HG02981 (cell line): Measurements from ENCODE around the gene MAP3K19.
A peak's percentile ranks its signal among the peaks of the same experiment; 100 is the strongest.
"Not testable (repeated sequence)": the region's sequence is repeated elsewhere in the genome, so short reads cannot be mapped to it uniquely, and the experiment has no call there.

Experiments used
- ATAC-seq: cut with Tn5 transposase; IDR thresholded peaks from one replicate; pipeline ENCODE4 v1.9.1; 2021; ENCODE audit warnings: mild to moderate bottlenecking, moderate library complexity; ENCODE audit not compliant: unreplicated experiment

MAP3K19 gene

GRCh38 chr2:134988994-134989605 lies 58.1 kb downstream of the MAP3K19 start:
- ATAC-seq, result no peak

- ATAC-seq, result no peak
Observed at GRCh38 chr2:134985061-134985460, 62.2 kb downstream of the MAP3K19 start.

- ATAC-seq, result no peak
Observed at GRCh38 chr2:134982603-134983002, 64.6 kb downstream of the MAP3K19 start.

GRCh38 chr2:134980639-134981038 lies 66.6 kb downstream of the MAP3K19 start:
- no peak for ATAC-seq

GRCh38 chr2:134979221-134979620 lies 68.0 kb downstream of the MAP3K19 start:
- no peak for ATAC-seq

GRCh38 chr2:134977104-134977503 lies 70.1 kb downstream of the MAP3K19 start:
- not testable (repeated sequence) for ATAC-seq

- ATAC-seq, result no peak
Observed at GRCh38 chr2:134976074-134976702, 71.1 kb downstream of the MAP3K19 start.

- no peak for ATAC-seq
Observed at GRCh38 chr2:134975281-134976009, 71.8 kb downstream of the MAP3K19 start.

GRCh38 chr2:134973241-134974138 lies 73.8 kb downstream of the MAP3K19 start:
- ATAC-seq, result no peak

- not testable (repeated sequence) for ATAC-seq
Observed at GRCh38 chr2:134967166-134967565, 80.1 kb downstream of the MAP3K19 start.

GRCh38 chr2:134957477-134957876 lies 89.8 kb downstream of the MAP3K19 start:
- ATAC-seq, result no peak

GRCh38 chr2:134955744-134956143 lies 91.5 kb downstream of the MAP3K19 start:
- no peak for ATAC-seq

- no peak for ATAC-seq
Observed at GRCh38 chr2:134954065-134954464, 93.2 kb downstream of the MAP3K19 start.

- no peak for ATAC-seq
Observed at GRCh38 chr2:134952608-134953007, 94.6 kb downstream of the MAP3K19 start.

- no peak for ATAC-seq
Observed at GRCh38 chr2:134950886-134951285, 96.4 kb downstream of the MAP3K19 start.

- ATAC-seq, result no peak
Observed at GRCh38 chr2:134949981-134950708, 97.1 kb downstream of the MAP3K19 start.

GRCh38 chr2:134946073-134946472 lies 101.2 kb downstream of the MAP3K19 start:
- ATAC-seq, result no peak

- ATAC-seq, result no peak
Observed at GRCh38 chr2:134944975-134945374, 102.3 kb downstream of the MAP3K19 start.

- ATAC-seq, result peak; percentile 84
Observed at GRCh38 chr2:134943540-134943939, 103.7 kb downstream of the MAP3K19 start.

GRCh38 chr2:134936691-134937090 lies 110.6 kb downstream of the MAP3K19 start:
- ATAC-seq, result no peak
